SH-SY5Y (cell line): ENCODE data around the gene CRYBA2.

Experiments
- GATA2 ChIP-seq: IDR thresholded peaks from 2 replicates; pipeline ENCODE4 v1.6.1; 2011; ENCODE audit warnings: mild to moderate bottlenecking, low read depth, low read length
- GATA3 ChIP-seq: IDR thresholded peaks from 2 replicates; pipeline ENCODE4 v1.6.1; 2011; ENCODE audit warnings: low read depth, mild to moderate bottlenecking, low read length, moderate library complexity

- no peak for TF ChIP-seq GATA2
- no peak for TF ChIP-seq GATA3
Observed at GRCh38 chr2:218988650-218989049, 4.6 kb downstream of the CRYBA2 start.
